HepG2 (cell line): ENCODE results near the gene TSPAN9. TPM values are rescaled to one million over a fixed set of nuclear protein-coding genes. Genes with fewer than 3 reads are reported as not detected.

Experiments
- ATAC-seq: fragments of 200-7000 bp; cut with Tn5 transposase; 3 replicates; pipeline ENCODE4 v1.9.1; 2020; ENCODE audit warnings: mild to moderate bottlenecking, moderate library complexity
- BruUV-seq: library from RNA; stranded (reverse); fragments of 400-500 nt; replicated peaks from 2 replicates; lab custom pipeline; 2021; lab: Mats Ljungman, UMichigan
- CTCF ChIA-PET: fragments of 300-600 bp; formaldehyde crosslinking; extraction: SDS; loops from one replicate; lab custom pipeline; 2021; ENCODE audit warnings: low total read pairs, inconsistent platforms, low intra/inter-chr PET ratio; lab: Yijun Ruan, JAX
- POLR2A ChIA-PET: fragments of 350-600 bp; sonication (Branson Sonifier 250); formaldehyde crosslinking; loops from one replicate; lab custom pipeline; 2020; ENCODE audit warnings: antibody characterized with exemption, inconsistent platforms; lab: Yijun Ruan, JAX
- DNase-seq: peaks from one replicate; pipeline ENCODE4 v3.0.0-alpha.2; 2015; ENCODE audit warnings: low spot score
- FAIRE-seq: peaks from 3 replicates; lab custom pipeline; 2011; peaks lifted over from hg19 to GRCh38; lab: Jason Lieb, UNC
- H2AFZ ChIP-seq: one replicate; pipeline ENCODE4 v1.6.1; 2011; ENCODE audit warnings: low read length, inconsistent platforms
- H3K27ac ChIP-seq: fragments of 300-600 bp; 3 replicates; pipeline ENCODE4 v1.8.0; 2011; ENCODE audit warnings: mixed run types, mild to moderate bottlenecking, mixed read lengths, low read length, inconsistent platforms; ENCODE audit not compliant: insufficient read depth; ENCODE audit errors: extremely low read length
- H3K27me3 ChIP-seq, 2 experiments: fragments of 200-600 bp in 1 of 2; 2 replicates in 1 of 2; 3 replicates in 1 of 2; pipeline versions ENCODE4 v1.6.0 to v1.8.0; 2011; ENCODE audit warnings: low read length in 2 of 2, mild to moderate bottlenecking in 2 of 2, moderate library complexity in 2 of 2, inconsistent platforms in 1 of 2; ENCODE audit not compliant: insufficient read depth in 2 of 2, control insufficient read depth in 1 of 2
- H3K36me3 ChIP-seq, 2 experiments: fragments of 200-600 bp in 1 of 2; replicated peaks in 1 of 2; 2 replicates in 1 of 2; 3 replicates in 1 of 2; pipeline versions ENCODE4 v1.5.1 to v1.8.0; 2011; ENCODE audit warnings: low read length in 2 of 2, inconsistent platforms in 1 of 2; ENCODE audit not compliant: insufficient read depth in 2 of 2, control insufficient read depth in 1 of 2
- H3K4me1 ChIP-seq: 2 replicates; pipeline ENCODE4 v1.5.1; 2012; ENCODE audit warnings: low read length, inconsistent platforms; ENCODE audit not compliant: insufficient read depth
- H3K4me2 ChIP-seq: 2 replicates; pipeline ENCODE4 v1.6.0; 2011; ENCODE audit warnings: low read depth, low read length, inconsistent platforms
- H3K4me3 ChIP-seq, 3 experiments: fragments of 200-600 bp in 1 of 3; sonication (generic), shearing (Covaris generic) in 1 of 3; replicated peaks in 1 of 3; 2 replicates each; pipeline ENCODE4 v1.5.1; 2011 to 2016; ENCODE audit warnings: low read length in 3 of 3, inconsistent platforms in 2 of 3, low read depth in 2 of 3, mild to moderate bottlenecking in 2 of 3, control low read depth in 1 of 3, mixed read lengths in 1 of 3; ENCODE audit not compliant: insufficient read depth in 1 of 3
- H3K79me2 ChIP-seq: one replicate; pipeline ENCODE4 v1.6.1; 2011; ENCODE audit warnings: low read length, inconsistent platforms; ENCODE audit not compliant: insufficient read depth
- H3K9ac ChIP-seq: 2 replicates; pipeline ENCODE4 v1.6.0; 2011; ENCODE audit warnings: mild to moderate bottlenecking, low read depth, low read length, inconsistent platforms; ENCODE audit not compliant: insufficient read depth
- H3K9me3 ChIP-seq: 2 replicates; pipeline ENCODE4 v1.5.1; 2012; ENCODE audit warnings: mild to moderate bottlenecking, low read length
- H4K20me1 ChIP-seq: 2 replicates; pipeline ENCODE4 v1.6.0; 2011; ENCODE audit warnings: inconsistent platforms, mild to moderate bottlenecking, low read length, moderate library complexity; ENCODE audit not compliant: insufficient read depth
- FOSL1 ChIP-seq: sonication (generic); formaldehyde crosslinking; IDR thresholded peaks from 2 replicates; pipeline ENCODE4 v1.9.0; 2021; ENCODE audit warnings: missing genetic modification reagents, borderline replicate concordance
- GPBP1L1 ChIP-seq: sonication (generic); formaldehyde crosslinking; IDR thresholded peaks from 2 replicates; pipeline ENCODE4 v1.5.0; 2020; ENCODE audit warnings: mild to moderate bottlenecking, missing genetic modification reagents
- HOXA9 ChIP-seq: sonication (generic); formaldehyde crosslinking; IDR thresholded peaks from 2 replicates; pipeline ENCODE4 v1.8.1; 2022; ENCODE audit warnings: missing genetic modification reagents, mild to moderate bottlenecking, moderate library complexity, borderline replicate concordance
- IRF1 ChIP-seq: sonication (generic); formaldehyde crosslinking; IDR thresholded peaks from 2 replicates; pipeline ENCODE4 v1.4.0; 2020; ENCODE audit warnings: low read depth, mild to moderate bottlenecking, missing genetic modification reagents
- ZFP36L2 ChIP-seq: sonication (generic); formaldehyde crosslinking; IDR thresholded peaks from 2 replicates; pipeline ENCODE4 v1.4.0; 2020; ENCODE audit warnings: missing genetic modification reagents
- ZNF274 ChIP-seq: sonication (generic); formaldehyde crosslinking; IDR thresholded peaks from 2 replicates; pipeline ENCODE4 v1.5.1; 2020; ENCODE audit warnings: mild to moderate bottlenecking, missing genetic modification reagents
- ZNF317 ChIP-seq: sonication (generic); formaldehyde crosslinking; IDR thresholded peaks from 2 replicates; pipeline ENCODE4 v1.5.0; 2020; ENCODE audit warnings: mild to moderate bottlenecking, missing genetic modification reagents
- ZNF33B ChIP-seq: sonication (generic); formaldehyde crosslinking; IDR thresholded peaks from 2 replicates; pipeline ENCODE4 v1.5.1; 2020; ENCODE audit warnings: mild to moderate bottlenecking, missing genetic modification reagents
- ZZZ3 ChIP-seq: sonication (generic); formaldehyde crosslinking; IDR thresholded peaks from 2 replicates; pipeline ENCODE4 v1.4.0; 2020; ENCODE audit warnings: missing genetic modification reagents, mild to moderate bottlenecking, borderline replicate concordance
- WGBS: methylation state at CpG from one replicate; pipeline ENCODE4 v1.1.6; 2017; ENCODE audit warnings: low lambda C conversion rate; 5-methylcytosine and 5-hydroxymethylcytosine counted together
- in situ Hi-C: cut with HindIII; loops from 2 replicates; pipeline ENCODE4 v1.10.0; 2017; ENCODE audit warnings: low pct_unique_long_range_greater_than_20kb; ENCODE audit not compliant: extremely low pct_ligation_motif_present
- intact Hi-C: fragments of 100-400 bp; cut with micrococcal nuclease; formaldehyde crosslinking; loops from one replicate; pipeline ENCODE4 v1.10.0; 2022; ENCODE audit not compliant: unreplicated experiment
- polyA plus RNA-seq, 8 experiments: library from polyadenylated mRNA; depleted of rRNA in 3 of 8; stranded (reverse) in 7 of 8; unstranded in 1 of 8; fragments of >200 nt; fragmentation: Illumina TruSeq in 4 of 8; extraction: Trizol in 4 of 8; gene quantifications; 2 replicates each; pipeline versions ENCODE4 v1.2.1 to v1.2.3, GENCODE V29; 2011 to 2016; ENCODE audit warnings: low read depth in 4 of 8, missing spikeins in 1 of 8, mixed read lengths in 1 of 8; ENCODE audit not compliant: insufficient read depth in 1 of 8
- total RNA-seq, 5 experiments: library from RNA; depleted of rRNA; stranded (reverse); fragments of >200 nt; fragmentation: Illumina TruSeq; extraction: Trizol; gene quantifications; 2 replicates each; pipeline ENCODE4 v1.2.3, GENCODE V29; 2016; ENCODE audit warnings: low read depth in 1 of 5
- TF ChIP-seq, protein P1 (sequence below): sonication (generic); formaldehyde crosslinking; IDR thresholded peaks from 2 replicates; pipeline ENCODE4 v1.4.0; 2020; ENCODE audit warnings: missing genetic modification reagents
- TF ChIP-seq, protein P2 (sequence below): IDR thresholded peaks from 2 replicates; pipeline ENCODE4 v1.6.1; 2016; ENCODE audit warnings: mild to moderate bottlenecking
- TF ChIP-seq, protein P3 (sequence below): sonication (generic); formaldehyde crosslinking; IDR thresholded peaks from 2 replicates; pipeline ENCODE4 v1.8.0; 2022; ENCODE audit warnings: missing genetic modification reagents, mild to moderate bottlenecking, borderline replicate concordance

Gene TSPAN9
- total and polyA plus RNA-seq, 2 of the 13 experiments (the other 11 are each of a cell fraction or from before 2014, with no cell fraction given), result 18.1 to 42.3 TPM

DNA sequence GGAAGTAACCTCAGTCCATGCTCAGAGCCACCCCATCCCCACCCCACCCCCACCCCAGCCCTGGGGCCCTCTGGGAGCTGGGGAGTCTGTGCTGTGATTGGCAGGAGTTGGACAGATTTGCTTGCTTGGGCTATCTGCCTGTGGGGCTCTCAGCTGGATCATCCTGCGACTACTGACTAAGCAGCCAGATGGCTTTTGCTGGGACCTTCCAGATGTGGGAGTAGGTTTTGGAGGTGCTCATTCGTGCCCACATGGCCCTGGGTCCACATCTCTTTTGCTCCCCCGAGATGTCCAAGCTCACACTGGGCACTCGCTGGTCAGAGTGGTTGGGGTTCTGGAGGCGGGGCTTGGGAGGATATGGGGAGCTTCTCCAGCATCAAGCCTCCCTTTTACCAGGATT is 138.9 kb downstream of the TSPAN9 start:
- no CpG with 5 or more reads among the region's 5 CpGs for WGBS
- no peak overlapping the region for H3K4me3 ChIP-seq
- CTCF ChIA-PET, result no interaction called here
- H3K79me2 ChIP-seq, result no peaks in the 10 kb centered on the region
- in situ Hi-C loops (no loop called here), intact Hi-C loops (no loop called here)
- no peak for ATAC-seq
- POLR2A ChIA-PET, result no interaction called here
- no peaks in the 10 kb centered on the region for H3K9me3 ChIP-seq
- no peaks in the 10 kb centered on the region for H3K27me3 ChIP-seq
- peaks cover 3% of the 10 kb centered on the region; the same call in 1 of the 2 replicates for H4K20me1 ChIP-seq
- H3K4me1 ChIP-seq, result no peaks in the 10 kb centered on the region
- no peak for FAIRE-seq
- H3K27ac ChIP-seq, result no peak overlapping the region
- TF ChIP-seq IRF1 (CRISPR knock-in tag) (no peak), ZNF33B (CRISPR knock-in tag) (no peak), HOXA9 (CRISPR knock-in tag) (no peak), ZNF317 (no peak), ZFP36L2 (CRISPR knock-in tag) (no peak), FOSL1 (CRISPR knock-in tag) (no peak), GPBP1L1 (CRISPR knock-in tag) (no peak), ZZZ3 (CRISPR knock-in tag) (no peak), ZNF274 (CRISPR knock-in tag) (no peak)
- TF ChIP-seq, protein P1, sequence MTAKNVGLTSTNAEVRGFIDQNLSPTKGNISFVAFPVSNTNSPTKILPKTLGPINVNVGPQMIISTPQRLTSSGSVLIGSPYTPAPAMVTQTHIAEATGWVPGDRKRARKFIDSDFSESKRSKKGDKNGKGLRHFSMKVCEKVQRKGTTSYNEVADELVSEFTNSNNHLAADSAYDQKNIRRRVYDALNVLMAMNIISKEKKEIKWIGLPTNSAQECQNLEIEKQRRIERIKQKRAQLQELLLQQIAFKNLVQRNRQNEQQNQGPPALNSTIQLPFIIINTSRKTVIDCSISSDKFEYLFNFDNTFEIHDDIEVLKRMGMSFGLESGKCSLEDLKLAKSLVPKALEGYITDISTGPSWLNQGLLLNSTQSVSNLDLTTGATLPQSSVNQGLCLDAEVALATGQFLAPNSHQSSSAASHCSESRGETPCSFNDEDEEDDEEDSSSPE (CRISPR knock-in tag), result no peak
- TF ChIP-seq, protein P2, sequence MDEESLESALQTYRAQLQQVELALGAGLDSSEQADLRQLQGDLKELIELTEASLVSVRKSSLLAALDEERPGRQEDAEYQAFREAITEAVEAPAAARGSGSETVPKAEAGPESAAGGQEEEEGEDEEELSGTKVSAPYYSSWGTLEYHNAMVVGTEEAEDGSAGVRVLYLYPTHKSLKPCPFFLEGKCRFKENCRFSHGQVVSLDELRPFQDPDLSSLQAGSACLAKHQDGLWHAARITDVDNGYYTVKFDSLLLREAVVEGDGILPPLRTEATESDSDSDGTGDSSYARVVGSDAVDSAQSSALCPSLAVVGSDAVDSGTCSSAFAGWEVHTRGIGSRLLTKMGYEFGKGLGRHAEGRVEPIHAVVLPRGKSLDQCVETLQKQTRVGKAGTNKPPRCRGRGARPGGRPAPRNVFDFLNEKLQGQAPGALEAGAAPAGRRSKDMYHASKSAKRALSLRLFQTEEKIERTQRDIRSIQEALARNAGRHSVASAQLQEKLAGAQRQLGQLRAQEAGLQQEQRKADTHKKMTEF (CRISPR knock-in tag), result no peak
- TF ChIP-seq, protein P3, sequence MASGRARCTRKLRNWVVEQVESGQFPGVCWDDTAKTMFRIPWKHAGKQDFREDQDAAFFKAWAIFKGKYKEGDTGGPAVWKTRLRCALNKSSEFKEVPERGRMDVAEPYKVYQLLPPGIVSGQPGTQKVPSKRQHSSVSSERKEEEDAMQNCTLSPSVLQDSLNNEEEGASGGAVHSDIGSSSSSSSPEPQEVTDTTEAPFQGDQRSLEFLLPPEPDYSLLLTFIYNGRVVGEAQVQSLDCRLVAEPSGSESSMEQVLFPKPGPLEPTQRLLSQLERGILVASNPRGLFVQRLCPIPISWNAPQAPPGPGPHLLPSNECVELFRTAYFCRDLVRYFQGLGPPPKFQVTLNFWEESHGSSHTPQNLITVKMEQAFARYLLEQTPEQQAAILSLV (CRISPR knock-in tag), result no peak
- no peak overlapping the region for H2AFZ ChIP-seq
- H3K36me3 ChIP-seq, result peaks cover 3 to 10% of the 10 kb centered on the region in 2 experiments; a peak in 4 of 5 replicates
- H3K4me2 ChIP-seq, result no peak overlapping the region
- DNase-seq, result no peak
- BruUV-seq, result no TSS peak
- H3K9ac ChIP-seq, result no peak overlapping the region
